GM19452 (cell line): ENCODE results near the gene TAF6.

Experiments
- ATAC-seq: cut with Tn5 transposase; IDR thresholded peaks from one replicate; pipeline ENCODE4 v1.9.1; 2021; ENCODE audit not compliant: unreplicated experiment

Gene TAF6

GRCh38 chr7:100075418-100075817 lies 43.7 kb downstream of the TAF6 start:
- ATAC-seq, result no peak

DNA sequence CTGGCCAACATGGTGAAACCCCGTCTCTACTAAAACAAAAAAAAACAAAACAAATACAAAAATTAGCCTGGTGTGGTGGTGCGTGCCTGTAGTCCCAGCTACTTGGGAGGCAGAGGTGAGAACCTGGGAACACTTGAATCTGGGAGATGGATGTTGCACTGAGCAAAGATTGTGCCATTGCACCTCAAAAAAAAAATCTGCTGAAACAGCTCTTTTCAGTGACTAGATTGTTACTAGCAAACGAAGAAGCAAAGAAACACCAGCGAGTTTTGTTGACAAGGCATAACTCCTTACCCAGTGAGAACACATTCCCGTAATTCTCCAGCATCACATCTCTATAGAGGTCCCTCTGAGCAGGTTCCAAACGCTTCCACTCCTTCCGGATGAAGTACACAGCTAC lies 44.3 kb downstream of the TAF6 start:
- no peak for ATAC-seq

- ATAC-seq, result no peak
These were observed 46.7 kb downstream of the TAF6 start for GRCh38 chr7:100072462-100072861.

- no peak for ATAC-seq
These were observed 48.0 kb downstream of the TAF6 start for GRCh38 chr7:100071018-100071723.

- no peak for ATAC-seq
These were observed 49.2 kb downstream of the TAF6 start for GRCh38 chr7:100069991-100070390.

DNA sequence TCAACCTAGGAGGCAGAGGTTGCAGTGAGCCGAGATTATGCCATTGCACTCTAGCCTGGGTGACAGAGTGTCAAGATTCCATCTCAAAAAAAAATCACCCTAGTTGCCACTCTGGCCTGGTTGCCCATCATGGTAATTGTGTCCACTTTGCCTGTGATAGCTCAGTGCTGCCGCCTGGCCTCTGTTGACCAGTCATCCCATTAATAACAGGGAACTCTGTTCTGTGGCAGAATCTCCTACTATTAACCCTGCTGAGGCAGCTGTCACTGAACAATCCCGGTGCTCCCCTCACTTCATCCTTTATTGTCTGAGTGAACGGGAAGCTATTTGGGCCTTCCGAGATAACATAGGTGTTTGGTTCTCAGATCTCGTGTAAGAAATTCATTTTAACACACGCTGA lies 52.2 kb downstream of the TAF6 start:
- ATAC-seq, result no peak

- ATAC-seq, result no peak
These were observed 53.5 kb downstream of the TAF6 start for GRCh38 chr7:100065452-100066186.

DNA sequence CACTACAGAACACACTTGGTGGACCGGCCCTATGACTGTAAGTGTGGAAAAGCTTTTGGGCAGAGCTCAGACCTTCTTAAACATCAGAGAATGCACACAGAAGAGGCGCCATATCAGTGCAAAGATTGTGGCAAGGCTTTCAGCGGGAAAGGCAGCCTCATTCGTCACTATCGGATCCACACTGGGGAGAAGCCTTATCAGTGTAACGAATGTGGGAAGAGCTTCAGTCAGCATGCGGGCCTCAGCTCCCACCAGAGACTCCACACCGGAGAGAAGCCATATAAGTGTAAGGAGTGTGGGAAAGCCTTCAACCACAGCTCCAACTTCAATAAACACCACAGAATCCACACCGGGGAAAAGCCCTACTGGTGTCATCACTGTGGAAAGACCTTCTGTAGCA lies 55.0 kb downstream of the TAF6 start:
- ATAC-seq, result no peak

DNA sequence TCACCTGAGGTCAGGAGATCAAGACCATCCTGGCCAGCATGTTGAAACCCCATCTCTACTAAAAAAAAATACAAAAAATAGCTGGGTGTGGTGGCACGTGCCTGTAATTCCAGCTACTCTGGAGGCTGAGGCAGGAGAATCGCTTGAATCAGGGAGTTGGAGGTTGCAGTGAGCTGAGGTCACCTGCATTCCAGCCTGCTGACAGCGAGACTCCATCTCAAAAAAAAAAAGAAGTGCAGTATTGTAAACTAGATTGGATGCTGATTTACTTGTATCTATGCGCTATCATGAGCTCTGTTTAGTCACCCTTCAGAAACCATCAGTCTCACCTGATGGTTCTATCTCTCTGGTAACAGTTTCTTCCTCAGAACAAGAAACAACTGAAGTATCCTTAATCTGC lies 55.8 kb downstream of the TAF6 start:
- ATAC-seq, result no peak

DNA sequence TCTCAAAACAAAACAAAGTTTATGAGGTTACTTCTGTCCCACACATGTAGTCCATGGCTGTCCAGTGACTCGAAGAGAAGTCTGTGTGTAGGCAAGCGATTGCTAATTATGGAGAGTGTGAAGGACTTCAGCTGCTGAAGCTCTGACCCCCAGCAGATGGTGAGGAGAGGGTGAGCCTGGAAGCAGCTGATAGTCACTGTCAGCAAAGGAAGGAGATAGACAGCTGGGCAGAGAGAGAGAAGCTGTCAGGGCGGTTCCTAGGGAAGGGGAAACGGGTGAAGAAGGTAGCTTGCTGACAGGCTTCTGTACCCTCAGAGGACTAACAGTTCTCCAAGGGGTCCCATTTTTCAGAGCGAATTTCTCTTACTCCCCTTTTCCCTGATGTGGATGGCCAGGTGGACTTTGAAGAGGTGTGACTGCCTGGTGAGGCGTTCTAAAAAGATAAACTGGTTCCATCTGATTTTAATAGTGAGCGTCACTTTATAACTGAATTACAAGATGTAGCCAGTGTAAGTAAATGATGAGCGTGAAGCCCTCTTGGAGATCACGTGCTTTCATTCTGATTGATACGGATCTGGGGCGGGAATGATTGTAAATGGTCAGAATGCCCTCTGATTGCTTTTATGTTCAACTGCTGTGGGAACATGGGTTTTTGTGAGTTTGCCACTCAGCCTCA lies 57.5 kb downstream of the TAF6 start:
- ATAC-seq, result no peak

DNA sequence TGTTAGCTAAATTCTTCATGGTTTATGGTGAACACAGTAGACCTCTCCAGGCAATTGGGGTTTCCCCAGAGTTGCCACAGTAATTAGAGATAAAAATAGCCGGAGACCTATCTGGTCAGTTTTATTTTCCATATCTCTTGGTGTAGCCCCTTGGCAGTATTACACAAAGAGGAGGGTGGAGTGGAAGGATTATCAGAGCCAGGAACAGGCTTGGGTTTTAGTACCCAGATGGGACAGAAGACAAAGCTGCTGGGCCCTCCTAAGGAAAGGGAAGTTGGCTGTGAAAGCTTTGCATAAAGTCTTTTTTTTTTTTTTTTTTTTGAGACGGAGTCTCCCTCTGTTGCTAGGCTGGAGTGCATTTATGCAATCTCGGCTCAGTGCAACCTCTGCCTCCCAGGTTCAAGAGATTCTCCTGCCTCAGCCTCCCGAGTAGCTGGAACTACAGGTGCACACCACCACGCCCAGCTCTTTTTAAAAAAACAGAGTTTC lies 59.9 kb downstream of the TAF6 start:
- ATAC-seq, result no peak
